Measurements from ENCODE around the gene CDH24. TPM values are rescaled to one million over a fixed set of nuclear protein-coding genes. Genes with fewer than 3 reads are reported as not detected.

Gene CDH24
- total RNA-seq = 1 to 10 TPM; 2.9 to 3.0 TPM

- Mint-ChIP-seq H3K27ac (peak within 1 kb of the TSS; percentile 68), H3K36me3 (ENCODE audit: low read depth) (peaks cover 25% of the 10 kb centered on the region), H3K4me3 (peak within 1 kb of the TSS; percentile 78), H3K27me3 (peaks cover 8% of the 10 kb centered on the region), H3K4me1 (peaks cover 20% of the 10 kb centered on the region), H3K9me3 (no peaks in the 10 kb centered on the region)
- CTCF ChIA-PET = interaction anchor here (0.5 to 5.9 kb wide), 50 partner anchors 9 to 1865 kb away, joined by 3 to 64 read pairs (median 5); partner anchors contain the start of genes ACIN1, AJUBA, C14orf119 and HAUS4
- POLR2A ChIA-PET = interaction anchor here (0.8 to 1.0 kb wide), 2 partner anchors 12 to 71 kb away, joined by 4 to 6 read pairs; no protein-coding TSS in a partner anchor
- peak; percentile 75 for DNase-seq
These were observed at the start of gene CDH24 for GRCh38 chr14:23056956-23057756. TSS of gene CDH24 (minus strand) at chr14:23057520. CDS start at chr14:23055733, 1,787 bp downstream.

GRCh38 chr14:23106747-23107045 lies 49.4 kb upstream of the CDH24 start:
- Mint-ChIP-seq H3K36me3 (ENCODE audit: low read depth) (no peaks in the 10 kb centered on the region), H3K4me1 (peaks cover 2% of the 10 kb centered on the region), H3K27me3 (no peaks in the 10 kb centered on the region), H3K4me3 (no peak overlapping the region), H3K9me3 (no peaks in the 10 kb centered on the region), H3K27ac (no peak overlapping the region)
- POLR2A ChIA-PET = no interaction called here
- CTCF ChIA-PET = no interaction called here
- no peak for DNase-seq

GRCh38 chr14:23105348-23105824 lies 48.1 kb upstream of the CDH24 start:
- no peak for DNase-seq
- no peak overlapping the region for H3K4me3 Mint-ChIP-seq
- no peaks in the 10 kb centered on the region for H3K36me3 Mint-ChIP-seq (ENCODE audit: low read depth)
- no peak overlapping the region for H3K27ac Mint-ChIP-seq
- no peaks in the 10 kb centered on the region for H3K9me3 Mint-ChIP-seq
- peaks cover 2% of the 10 kb centered on the region for H3K4me1 Mint-ChIP-seq
- POLR2A ChIA-PET = no interaction called here
- no peaks in the 10 kb centered on the region for H3K27me3 Mint-ChIP-seq
- CTCF ChIA-PET = interaction anchor here (1.5 kb wide), 1 partner anchor 15 kb away, joined by 4 read pairs; no protein-coding TSS in a partner anchor

- CTCF ChIA-PET = interaction anchor here (1.5 kb wide), 1 partner anchor 16 kb away, joined by 4 read pairs; no protein-coding TSS in a partner anchor
- no peak for DNase-seq
- H3K9me3 Mint-ChIP-seq = no peaks in the 10 kb centered on the region
- no peak within 1 kb of the TSS for H3K4me3 Mint-ChIP-seq
- POLR2A ChIA-PET = no interaction called here
- no peak within 1 kb of the TSS for H3K27ac Mint-ChIP-seq
- peaks cover 2% of the 10 kb centered on the region for H3K4me1 Mint-ChIP-seq
- H3K36me3 Mint-ChIP-seq (ENCODE audit: low read depth) = no peaks in the 10 kb centered on the region
- no peaks in the 10 kb centered on the region for H3K27me3 Mint-ChIP-seq
These were observed 47.4 kb upstream of the CDH24 start, which contains the start of gene CIROP for GRCh38 chr14:23104591-23105347. TSS of gene CIROP (minus strand) at chr14:23104989. CDS start at chr14:23104920, 69 bp downstream.

GRCh38 chr14:23104070-23104590 lies 46.8 kb upstream of the CDH24 start:
- Mint-ChIP-seq H3K27me3 (no peaks in the 10 kb centered on the region), H3K4me3 (no peak overlapping the region), H3K4me1 (peaks cover 2% of the 10 kb centered on the region), H3K9me3 (no peaks in the 10 kb centered on the region), H3K27ac (no peak overlapping the region), H3K36me3 (ENCODE audit: low read depth) (peaks cover 2% of the 10 kb centered on the region)
- no peak for DNase-seq
- POLR2A ChIA-PET = interaction anchor here (0.7 kb wide), 1 partner anchor 138 kb away, joined by 3 read pairs; no protein-coding TSS in a partner anchor
- CTCF ChIA-PET = interaction anchor here (1.5 to 3.2 kb wide), 2 partner anchors 16 to 17 kb away, joined by 4 to 12 read pairs; no protein-coding TSS in a partner anchor

- no peak overlapping the region for H3K4me3 Mint-ChIP-seq
- ChIA-PET POLR2A (interaction anchor here (0.7 kb wide), 1 partner anchor 139 kb away, joined by 3 read pairs; no protein-coding TSS in a partner anchor), CTCF (interaction anchor here (0.6 to 3.2 kb wide), 3 partner anchors 9 to 23 kb away, joined by 3 to 12 read pairs (median 4); partner anchors contain the start of genes ACIN1 and C14orf119)
- no peaks in the 10 kb centered on the region for H3K9me3 Mint-ChIP-seq
- no peak overlapping the region for H3K27ac Mint-ChIP-seq
- DNase-seq = no peak
- peaks cover 2% of the 10 kb centered on the region for H3K4me1 Mint-ChIP-seq
- H3K27me3 Mint-ChIP-seq = no peaks in the 10 kb centered on the region
- peaks cover 4% of the 10 kb centered on the region for H3K36me3 Mint-ChIP-seq (ENCODE audit: low read depth)
These were observed 46.3 kb upstream of the CDH24 start for GRCh38 chr14:23103581-23103980.

- Mint-ChIP-seq H3K27ac (no peak overlapping the region), H3K4me1 (peaks cover 3% of the 10 kb centered on the region), H3K27me3 (no peaks in the 10 kb centered on the region), H3K4me3 (no peak overlapping the region), H3K9me3 (no peaks in the 10 kb centered on the region), H3K36me3 (ENCODE audit: low read depth) (peaks cover 11% of the 10 kb centered on the region)
- ChIA-PET POLR2A (interaction anchor here (0.6 kb wide), 1 partner anchor 233 kb away, joined by 4 read pairs; no protein-coding TSS in a partner anchor), CTCF (interaction anchor here (0.6 to 3.2 kb wide), 4 partner anchors 8 to 41 kb away, joined by 3 to 12 read pairs (median 4); partner anchors contain the start of genes ACIN1 and C14orf119)
- no peak for DNase-seq
These were observed 45.5 kb upstream of the CDH24 start for GRCh38 chr14:23102801-23103200.

- CTCF ChIA-PET = interaction anchor here (1.3 to 3.2 kb wide), 2 partner anchors 15 to 19 kb away, joined by 3 to 12 read pairs; no protein-coding TSS in a partner anchor
These were observed 44.8 kb upstream of the CDH24 start for GRCh38 chr14:23101986-23102625.

GRCh38 chr14:23101213-23101970 lies 44.1 kb upstream of the CDH24 start:
- peaks cover 17% of the 10 kb centered on the region for H3K4me1 Mint-ChIP-seq
- H3K9me3 Mint-ChIP-seq = no peaks in the 10 kb centered on the region
- DNase-seq = no peak
- H3K27ac Mint-ChIP-seq = no peak overlapping the region
- H3K27me3 Mint-ChIP-seq = no peaks in the 10 kb centered on the region
- peaks cover 23% of the 10 kb centered on the region for H3K36me3 Mint-ChIP-seq (ENCODE audit: low read depth)
- ChIA-PET CTCF (interaction anchor here (1.2 to 3.2 kb wide), 2 partner anchors 9 to 19 kb away, joined by 6 to 12 read pairs; no protein-coding TSS in a partner anchor), POLR2A (no interaction called here)
- no peak overlapping the region for H3K4me3 Mint-ChIP-seq

More at GRCh38 chr14:23101986-23102625, 44.8 kb upstream of the CDH24 start:
- Mint-ChIP-seq H3K4me3 (no peak overlapping the region), H3K27me3 (no peaks in the 10 kb centered on the region), H3K36me3 (ENCODE audit: low read depth) (peaks cover 18% of the 10 kb centered on the region), H3K9me3 (no peaks in the 10 kb centered on the region), H3K4me1 (peaks cover 10% of the 10 kb centered on the region), H3K27ac (no peak overlapping the region)
- no peak for DNase-seq
- POLR2A ChIA-PET = no interaction called here

GRCh38 chr14:23099212-23099861 lies 42.0 kb upstream of the CDH24 start:
- ChIA-PET CTCF (interaction anchor here (0.6 to 3.9 kb wide), 3 partner anchors 21 to 99 kb away, joined by 3 to 15 read pairs (median 3); no protein-coding TSS in a partner anchor), POLR2A (interaction anchor here (0.7 kb wide), 1 partner anchor 83 kb away, joined by 3 read pairs; no protein-coding TSS in a partner anchor)
- no peak for DNase-seq
- H3K4me1 Mint-ChIP-seq = peaks cover 17% of the 10 kb centered on the region
- no peak overlapping the region for H3K27ac Mint-ChIP-seq
- H3K9me3 Mint-ChIP-seq = no peaks in the 10 kb centered on the region
- no peak overlapping the region for H3K4me3 Mint-ChIP-seq
- peaks cover 23% of the 10 kb centered on the region for H3K36me3 Mint-ChIP-seq (ENCODE audit: low read depth)
- H3K27me3 Mint-ChIP-seq = no peaks in the 10 kb centered on the region

GRCh38 chr14:23097786-23098185 lies 40.5 kb upstream of the CDH24 start:
- Mint-ChIP-seq H3K27ac (no peak overlapping the region), H3K36me3 (ENCODE audit: low read depth) (peaks cover 28% of the 10 kb centered on the region), H3K27me3 (no peaks in the 10 kb centered on the region), H3K4me1 (peaks cover 27% of the 10 kb centered on the region), H3K4me3 (no peak overlapping the region), H3K9me3 (no peaks in the 10 kb centered on the region)
- POLR2A ChIA-PET = no interaction called here
- no peak for DNase-seq
- CTCF ChIA-PET = interaction anchor here (1.1 to 3.9 kb wide), 3 partner anchors 23 to 39 kb away, joined by 4 to 15 read pairs (median 4); no protein-coding TSS in a partner anchor

All from activated CD4-positive, alpha-beta T cell treated with anti-CD3 and anti-CD28 coated beads, Interleukin-2, amount 10 ng/mL, durations not matched to agents 7 days and 5 days (primary cell).